Stimulated activated CD8-positive, alpha-beta memory T cell treated with anti-CD3 and anti-CD28 coated beads, Interleukin-12 subunit alpha, Interleukin-12 subunit beta, amount 100 ng/mL, for 4 hours (primary cell): ENCODE results near the gene IFNA6.
A peak's percentile ranks its signal among the peaks of the same experiment; 100 is the strongest.
"Not testable (repeated sequence)": the region's sequence is repeated elsewhere in the genome, so short reads cannot be mapped to it uniquely, and the experiment has no call there.

Source experiments
- DNase-seq: peaks from one replicate; pipeline ENCODE4 v3.0.0-alpha.2; 2020; ENCODE audit warnings: low read depth

IFNA6 gene

DNA sequence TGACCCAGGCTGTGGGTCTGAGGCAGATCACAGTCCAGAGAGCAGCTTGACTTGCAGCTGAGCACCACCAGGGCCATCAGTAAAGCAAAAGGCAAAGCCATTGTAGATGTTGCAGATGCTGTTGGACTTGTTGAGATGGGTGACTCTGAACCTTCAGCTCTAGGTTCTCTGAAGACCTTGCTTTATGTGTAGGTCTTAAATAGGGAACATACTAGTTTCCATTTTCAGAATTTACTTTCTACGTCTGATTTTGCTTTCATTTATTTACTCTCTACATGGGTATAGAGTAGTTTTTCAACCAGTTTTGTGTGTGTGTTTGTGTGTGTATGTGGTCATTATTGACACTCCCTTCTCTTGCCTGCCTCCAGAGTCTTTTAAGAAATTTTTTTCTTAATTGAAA lies at the start of gene IFNA6:
TSS of gene IFNA6 (minus strand) at position 101 of the 400 bp plus-strand sequence. CDS start at position 101, 0 bp downstream.
- no peak for DNase-seq

DNA sequence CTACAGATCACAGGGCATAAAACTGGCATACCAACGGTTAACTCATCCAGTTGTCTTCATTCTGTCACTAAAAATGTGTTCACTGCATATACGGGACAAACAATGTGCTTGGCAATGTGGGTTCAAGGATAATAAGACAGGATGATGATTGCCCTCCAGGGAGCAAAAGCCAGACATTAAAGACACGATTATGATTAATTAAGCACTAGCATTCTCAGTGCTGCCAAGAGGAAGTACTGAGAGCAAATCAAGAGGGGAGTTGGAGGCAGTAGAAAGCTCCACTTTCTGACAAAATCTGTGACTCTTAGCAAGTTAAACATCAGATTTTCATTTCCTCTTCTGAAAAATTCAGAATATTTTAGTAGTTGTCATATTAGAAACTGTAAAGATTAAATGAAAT lies 49.3 kb upstream of the IFNA6 start:
- no peak for DNase-seq

DNA sequence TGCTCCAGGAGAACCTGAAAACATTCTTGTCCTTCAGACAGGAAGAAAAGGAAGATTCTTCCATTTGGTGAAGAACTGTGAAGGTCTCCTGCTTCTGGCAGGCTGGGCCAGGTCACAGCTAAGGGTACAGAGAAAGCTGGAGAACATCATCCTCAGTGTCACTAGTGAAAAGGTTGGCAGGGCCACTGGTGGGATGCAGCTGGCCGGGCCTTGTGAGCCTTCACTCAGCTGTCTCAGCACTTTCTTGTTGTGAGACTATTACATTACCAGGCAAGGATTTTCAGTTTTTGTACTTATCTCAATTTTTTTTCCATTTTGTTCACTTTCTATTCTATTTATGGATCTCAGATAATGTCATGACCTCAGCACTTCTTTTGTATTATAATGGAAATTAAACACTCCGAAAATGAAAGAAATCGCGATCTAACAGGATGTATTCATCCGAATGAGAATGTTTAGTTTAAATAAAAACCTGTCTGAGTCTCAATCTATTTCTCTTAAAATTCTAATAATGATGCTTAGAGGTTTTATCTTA lies 48.3 kb upstream of the IFNA6 start:
- no peak for DNase-seq

DNA sequence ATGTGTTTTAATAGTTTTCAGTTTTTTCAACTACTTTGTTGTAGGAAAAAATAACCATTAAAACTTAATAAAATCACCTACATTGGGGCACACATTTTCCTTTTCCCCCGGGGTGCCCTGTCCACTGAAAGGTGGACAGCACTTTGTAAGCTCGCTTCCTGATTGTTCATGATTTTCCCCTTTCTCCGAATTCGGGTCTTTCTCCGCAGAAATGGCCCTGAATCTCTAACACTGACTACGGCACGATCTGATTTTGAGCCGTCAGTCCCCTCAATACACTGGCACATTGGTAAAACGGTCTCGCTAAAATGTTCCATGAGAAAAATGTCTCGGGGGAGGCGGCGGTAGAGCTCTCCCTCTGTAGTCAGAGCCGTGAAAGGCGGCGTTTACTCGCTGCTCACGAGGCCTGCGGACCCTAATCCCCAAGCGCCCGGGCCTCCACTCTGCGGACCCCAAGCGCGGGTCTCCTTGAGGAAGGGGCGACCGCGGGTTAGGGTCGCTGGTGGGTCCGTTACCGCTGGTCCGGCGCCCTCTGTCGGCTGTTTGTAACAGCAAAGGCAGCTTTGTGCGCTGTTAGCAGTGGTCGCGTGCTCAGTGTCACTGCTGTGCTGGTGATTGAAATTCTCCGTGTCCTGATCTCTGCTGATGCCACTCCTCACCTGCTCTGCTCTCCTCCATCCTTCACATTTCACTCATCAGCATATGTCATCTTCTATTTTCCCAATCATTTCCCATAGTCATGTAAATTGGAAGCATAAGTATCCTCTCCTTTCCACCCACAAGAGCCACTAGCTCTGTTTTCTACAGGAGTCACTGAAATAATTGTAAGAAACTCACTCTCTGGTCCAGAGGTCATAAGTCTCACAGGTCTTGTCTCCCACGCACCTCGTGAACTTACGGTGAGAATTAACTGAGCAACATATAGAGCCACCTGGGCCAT lies 45.4 kb upstream of the IFNA6 start:
- peak; percentile 40 for DNase-seq

DNA sequence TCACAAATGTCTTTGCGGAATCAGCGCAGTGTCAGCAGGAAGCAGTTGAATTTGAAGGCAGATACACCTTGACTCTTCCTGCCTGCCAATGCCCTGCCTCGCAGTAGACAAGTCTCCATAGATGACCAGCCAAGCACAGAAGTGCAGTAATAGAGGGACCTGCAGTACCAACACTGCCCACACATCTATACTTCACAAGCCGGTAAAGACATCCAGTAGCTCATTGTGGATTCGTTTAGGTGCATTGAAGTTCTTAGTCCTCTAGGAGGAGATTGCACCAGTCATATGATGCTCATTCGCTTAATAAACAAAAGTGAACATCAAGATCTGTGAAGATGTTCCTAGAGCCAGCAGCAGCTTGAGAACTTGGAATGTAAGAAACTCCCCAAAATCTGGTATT lies 41.6 kb upstream of the IFNA6 start:
- no peak for DNase-seq

DNA sequence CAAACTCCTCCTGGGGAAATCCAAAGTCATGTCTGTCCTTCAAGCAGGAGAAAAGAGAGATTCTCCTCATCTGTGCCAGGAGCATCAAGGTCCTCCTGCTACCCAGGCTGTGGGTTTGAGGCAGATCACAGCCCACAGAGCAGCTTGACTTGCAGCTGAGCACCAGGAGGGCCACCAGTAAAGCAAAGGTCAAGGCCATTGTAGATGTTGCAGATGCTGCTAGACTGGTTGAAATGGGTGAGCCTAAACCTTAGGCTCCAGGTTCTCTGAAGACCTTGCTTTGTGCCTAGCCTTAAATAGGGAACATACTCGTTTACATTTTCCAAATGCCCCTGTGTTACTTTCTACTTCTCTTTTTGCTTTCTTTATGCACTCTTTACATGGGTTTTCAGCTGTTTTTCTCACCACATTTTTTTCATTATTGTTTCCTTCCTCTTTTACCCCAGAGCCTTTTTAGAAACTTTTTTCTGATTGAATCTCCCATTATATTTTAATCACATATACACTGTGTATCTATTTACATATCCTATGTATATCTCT lies 34.5 kb upstream of the IFNA6 start, which contains the start of gene IFNA2:
TSS of gene IFNA2 (minus strand) at position 268 of the 540 bp plus-strand sequence. CDS start at position 199, 69 bp downstream.
- DNase-seq: no peak

DNA sequence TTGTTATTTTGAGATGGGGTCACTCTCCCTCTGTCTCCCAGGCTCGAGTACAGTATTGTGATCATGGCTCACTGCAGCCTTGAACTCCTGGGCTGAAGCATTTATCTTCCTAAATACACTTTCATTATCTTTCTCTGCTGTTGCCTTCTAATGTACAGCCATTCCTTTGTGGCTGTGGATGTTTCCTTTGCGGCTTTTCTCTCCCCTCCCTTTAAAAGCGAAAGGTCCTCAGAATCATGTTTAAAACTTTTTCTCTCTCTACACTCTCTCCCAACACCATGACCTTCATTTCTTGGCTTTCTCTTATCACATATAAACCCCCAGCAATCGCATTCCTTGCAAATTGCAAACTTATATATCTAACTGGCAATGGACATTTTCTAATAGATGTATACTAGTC lies 32.9 kb upstream of the IFNA6 start:
- DNase-seq: no peak

DNA sequence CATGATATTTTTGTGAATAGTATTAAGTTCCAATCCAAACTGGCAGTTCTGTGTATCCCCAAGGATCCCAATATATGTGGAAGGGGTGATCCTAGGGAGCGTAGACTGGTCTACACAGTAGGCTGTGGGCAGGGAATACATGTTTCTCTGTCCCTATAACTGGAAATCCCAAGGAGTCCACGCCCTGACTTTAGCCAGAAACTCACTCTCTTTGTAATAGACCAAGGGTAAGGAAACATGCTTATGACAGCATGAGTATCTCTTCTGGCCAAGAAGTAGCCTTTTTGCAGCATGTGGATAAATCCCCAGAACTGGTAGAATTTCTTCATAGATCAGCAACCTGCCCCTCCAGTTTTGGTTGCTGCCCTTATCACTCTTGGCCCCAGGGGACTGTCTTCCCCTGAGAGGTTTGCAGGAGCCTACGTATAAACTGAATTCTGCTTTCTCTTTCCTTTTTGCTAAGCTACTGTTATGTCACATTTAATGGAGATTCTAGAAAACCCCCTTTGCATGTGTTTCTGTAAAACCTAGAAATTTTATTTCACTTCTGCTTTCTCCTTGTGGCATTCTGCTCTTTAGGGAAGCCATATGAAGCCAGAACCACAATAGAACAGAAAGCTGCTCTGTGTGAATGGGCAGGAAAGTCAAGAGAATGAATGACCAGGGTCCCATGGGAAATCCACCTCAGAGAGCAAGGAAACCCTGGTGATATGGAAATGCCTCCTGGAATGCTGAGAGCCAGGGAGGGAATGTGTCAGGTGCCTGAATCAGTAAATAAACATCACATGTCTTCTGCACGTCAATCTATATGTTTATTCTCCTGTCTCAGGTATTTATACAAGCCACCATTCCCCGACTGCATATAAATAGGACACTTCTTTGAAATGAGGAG lies 31.0 kb upstream of the IFNA6 start:
- no peak for DNase-seq

DNA sequence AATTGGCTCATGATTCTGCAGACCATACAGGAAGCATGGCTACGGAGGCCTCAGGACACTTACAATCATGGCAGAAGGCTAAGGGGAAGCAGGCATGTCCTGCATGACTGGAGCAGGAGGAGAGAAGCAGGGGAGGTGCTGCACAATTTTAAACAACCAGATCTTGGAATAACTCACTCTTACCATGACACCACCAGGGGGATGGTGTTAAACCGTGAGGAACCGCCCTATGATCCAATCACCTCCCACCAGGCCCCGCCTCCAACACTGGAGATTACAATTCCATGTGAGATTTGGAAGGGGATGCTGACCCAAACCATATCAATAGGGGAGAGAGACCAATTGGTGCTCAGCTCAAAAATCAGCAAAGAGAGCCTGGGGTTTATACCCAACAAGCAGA lies 20.8 kb upstream of the IFNA6 start:
- DNase-seq: not testable (repeated sequence)

DNA sequence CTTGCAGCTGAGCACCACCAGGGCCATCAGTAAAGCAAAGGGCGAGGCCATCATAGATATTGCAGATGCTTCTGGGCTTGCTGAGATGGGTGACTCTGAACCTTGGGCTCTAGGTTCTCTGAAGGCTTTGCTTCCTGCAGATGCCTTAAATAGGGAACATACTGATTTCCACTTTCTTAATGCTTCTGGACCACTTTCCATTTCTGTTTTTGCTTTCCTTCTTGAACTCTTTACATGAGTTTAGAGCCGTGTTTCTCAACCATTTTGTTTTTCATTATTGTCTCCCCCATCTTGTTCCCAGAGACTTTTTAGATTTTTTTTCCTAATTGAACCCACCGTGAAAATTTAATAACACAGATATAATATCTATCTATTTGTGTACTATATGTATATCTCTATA lies 17.3 kb upstream of the IFNA6 start, which contains the start of gene IFNA13:
TSS of gene IFNA13 (minus strand) at position 101 of the 400 bp plus-strand sequence. CDS start at position 54, 47 bp downstream.
- no peak for DNase-seq

DNA sequence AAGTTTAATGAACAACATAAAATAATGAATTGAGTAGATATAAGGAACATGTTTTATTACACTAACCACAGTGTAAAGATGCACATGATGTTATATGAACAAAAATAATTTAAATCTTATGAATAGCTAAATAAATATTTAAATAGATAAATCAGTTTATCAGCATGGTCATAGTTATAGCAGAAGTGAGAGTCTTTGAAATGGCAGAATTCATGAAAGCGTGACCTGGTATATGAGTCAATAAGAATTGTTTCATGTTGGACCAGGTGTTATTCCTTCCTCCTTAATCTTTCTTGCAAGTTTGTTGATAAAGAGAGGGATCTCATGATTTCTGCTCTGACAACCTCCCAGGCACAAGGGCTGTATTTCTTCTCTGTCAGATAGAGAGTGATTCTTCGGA lies 16.5 kb upstream of the IFNA6 start:
- not testable (repeated sequence) for DNase-seq

DNA sequence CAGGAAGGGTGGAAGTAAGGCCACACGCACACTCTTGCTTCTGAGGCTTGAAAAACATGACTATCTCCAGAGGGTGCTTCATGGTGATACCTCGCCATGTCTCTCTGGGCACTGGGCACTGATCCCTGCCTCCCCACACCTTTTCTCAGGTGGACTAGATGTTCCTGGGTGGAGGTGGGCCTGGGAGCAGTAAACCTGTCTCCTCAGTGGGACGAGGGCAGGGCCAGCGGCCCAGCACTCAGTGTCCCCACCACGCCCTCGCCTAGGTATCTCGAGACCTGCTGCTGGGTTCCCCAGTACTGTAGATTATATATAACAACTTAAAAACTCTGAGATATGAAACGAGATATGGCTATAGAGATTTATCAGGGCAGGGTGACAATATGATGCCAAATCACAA lies 11.6 kb upstream of the IFNA6 start:
- DNase-seq: no peak

DNA sequence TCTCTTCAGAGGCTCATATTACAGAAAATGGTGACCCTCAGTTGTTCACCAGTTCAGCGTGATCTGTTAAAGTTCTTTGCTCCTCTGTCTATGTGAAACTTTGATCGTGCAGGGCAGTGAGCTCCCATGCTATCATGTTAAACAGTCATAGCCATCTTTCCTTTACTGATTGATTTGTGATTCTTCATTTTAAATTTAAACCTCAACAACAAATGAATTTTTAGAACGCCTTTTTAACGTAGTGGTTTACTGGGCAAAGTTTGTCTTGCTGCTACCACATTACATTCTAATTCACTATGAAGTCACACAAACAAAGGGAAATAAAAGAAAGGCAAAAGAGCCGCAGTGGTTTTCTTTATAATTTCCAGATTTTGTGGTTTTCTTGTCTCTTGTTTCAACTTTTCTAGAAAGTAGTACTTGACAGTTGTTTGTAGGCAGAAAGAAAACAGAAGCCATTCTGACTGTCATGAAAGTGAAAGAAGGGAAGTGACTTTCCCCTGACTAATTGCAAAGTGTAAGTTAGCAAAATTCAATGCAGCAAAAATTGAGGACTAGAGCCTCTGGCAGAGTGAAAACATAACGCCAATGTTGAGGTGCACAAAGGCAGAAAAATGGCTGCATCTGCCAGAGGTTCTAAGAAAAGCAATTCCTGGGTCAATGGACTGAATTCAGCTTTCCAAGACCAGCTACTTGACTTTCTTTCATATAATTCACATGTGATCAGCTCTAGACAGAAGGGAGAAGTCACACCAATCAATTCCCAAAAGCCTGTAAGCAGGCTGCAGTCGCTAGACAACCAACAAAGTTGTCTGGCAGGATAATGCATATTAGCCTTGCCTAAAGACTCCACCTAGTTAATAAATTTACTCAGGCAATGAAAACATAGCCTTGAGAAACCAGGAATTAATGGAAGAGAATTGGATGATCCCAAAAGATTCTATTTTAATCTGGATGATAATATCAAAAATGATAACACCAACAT lies 7.1 kb upstream of the IFNA6 start:
- DNase-seq: no peak

DNA sequence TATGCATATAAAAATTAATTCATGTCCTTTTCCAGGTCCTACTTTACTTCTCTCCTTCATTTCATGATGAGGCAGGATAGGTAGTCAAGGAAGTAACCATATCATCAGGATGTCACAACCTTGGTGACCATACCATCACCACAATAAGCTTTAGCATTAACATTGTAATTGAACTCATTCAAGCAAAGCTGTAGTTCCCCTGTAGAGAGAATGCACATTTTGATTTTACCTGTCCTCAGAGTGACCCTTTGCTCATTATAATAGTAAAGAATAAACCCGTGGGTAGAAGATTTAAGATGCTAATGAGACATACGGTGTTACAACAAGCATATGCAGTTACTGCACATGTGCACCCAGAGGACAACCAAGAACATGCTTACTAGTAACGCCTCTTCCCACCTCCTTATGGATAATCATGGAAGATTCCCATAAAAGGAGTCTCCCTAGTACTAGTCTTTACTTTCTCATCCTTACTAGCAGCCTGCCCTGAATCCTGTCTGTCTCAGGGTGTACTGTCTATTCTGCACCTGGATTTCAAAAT lies 2.2 kb downstream of the IFNA6 start:
- DNase-seq: no peak

DNA sequence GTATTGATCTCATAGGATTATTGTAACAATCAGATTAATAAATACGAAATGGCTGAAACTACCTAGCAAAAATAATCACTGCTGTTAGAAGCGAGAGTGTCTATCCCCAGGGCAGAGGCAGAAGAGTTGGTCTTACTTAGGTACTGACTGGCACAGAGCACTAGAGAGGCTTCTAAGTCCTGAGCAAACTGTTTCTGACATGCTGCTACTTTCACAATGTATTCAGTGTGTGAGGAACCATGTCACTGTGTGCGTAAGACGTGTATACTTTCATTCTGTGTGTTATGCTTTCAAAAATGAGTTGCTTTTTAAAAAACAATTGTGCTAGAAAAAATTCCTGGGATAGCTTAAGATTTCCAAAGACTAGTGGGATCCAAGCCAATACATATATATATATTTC lies 10.0 kb downstream of the IFNA6 start:
- DNase-seq: no peak

DNA sequence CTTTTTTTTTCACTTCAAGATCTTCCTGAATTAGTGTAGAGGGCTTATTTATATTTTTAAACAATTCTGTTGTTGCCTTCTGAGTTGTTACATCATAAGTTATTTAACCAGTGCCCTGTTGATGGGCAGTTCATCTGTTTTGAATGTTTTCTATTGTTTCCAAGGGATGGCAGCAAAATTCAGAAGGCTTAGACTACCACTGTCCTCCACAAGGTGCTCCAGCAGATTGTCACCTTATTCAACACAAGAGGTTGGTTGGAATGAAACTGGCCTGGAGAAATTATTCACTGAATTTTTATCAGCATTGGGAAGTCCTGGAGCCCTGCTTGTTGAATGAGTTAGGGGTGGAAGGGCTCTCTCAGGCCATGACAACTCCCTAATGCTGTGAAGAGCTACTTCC lies 14.2 kb downstream of the IFNA6 start:
- DNase-seq: no peak

DNA sequence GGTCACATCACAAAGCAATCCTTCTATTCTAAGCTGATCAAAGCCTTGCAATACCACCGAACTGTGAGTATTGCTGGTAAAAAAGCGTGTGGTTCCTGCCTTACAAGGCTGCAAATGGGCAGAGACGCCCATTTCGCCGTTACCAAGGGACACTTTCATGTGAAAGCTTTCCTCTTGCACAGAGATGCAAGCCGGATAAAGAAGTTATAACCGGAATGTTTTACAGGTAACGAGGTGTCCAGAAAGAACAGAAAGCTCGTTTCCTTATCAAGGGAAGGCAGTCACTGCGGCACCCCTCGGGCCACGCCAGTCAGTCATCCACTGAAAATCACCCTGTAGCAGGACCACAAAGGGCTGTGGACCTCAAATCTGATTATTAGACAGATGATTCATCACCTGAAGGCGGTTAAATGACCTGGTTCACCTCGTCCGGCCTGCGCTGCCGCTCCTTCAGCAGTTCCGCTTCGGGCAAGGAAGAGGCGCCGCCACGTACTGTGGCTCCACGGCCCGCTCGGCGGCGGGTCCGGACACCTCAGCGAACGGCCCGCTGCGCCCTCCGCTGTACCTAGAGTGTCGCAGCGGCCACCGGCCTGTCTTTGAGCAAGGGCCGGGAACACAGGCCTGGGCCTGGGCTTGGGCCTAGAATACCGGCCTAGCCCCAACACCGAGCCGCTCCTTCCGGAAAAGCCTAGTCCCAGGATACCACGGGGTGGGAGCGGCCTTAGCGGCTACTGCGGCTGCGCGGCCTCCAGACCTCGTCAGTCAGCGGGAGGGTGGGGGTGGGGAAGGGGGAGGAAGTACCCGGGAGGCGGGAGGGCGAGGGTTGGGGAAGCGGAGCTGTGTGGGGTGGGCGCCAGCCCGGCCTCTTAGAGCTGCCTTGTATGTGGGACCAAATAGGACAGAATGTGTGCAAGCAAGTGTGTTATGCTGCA lies 15.7 kb downstream of the IFNA6 start, which contains the start of gene KLHL9:
TSS of gene KLHL9 (minus strand) at position 704 of the 932 bp plus-strand sequence. CDS start at position 159, 545 bp downstream.
- peak; percentile 78 for DNase-seq

DNA sequence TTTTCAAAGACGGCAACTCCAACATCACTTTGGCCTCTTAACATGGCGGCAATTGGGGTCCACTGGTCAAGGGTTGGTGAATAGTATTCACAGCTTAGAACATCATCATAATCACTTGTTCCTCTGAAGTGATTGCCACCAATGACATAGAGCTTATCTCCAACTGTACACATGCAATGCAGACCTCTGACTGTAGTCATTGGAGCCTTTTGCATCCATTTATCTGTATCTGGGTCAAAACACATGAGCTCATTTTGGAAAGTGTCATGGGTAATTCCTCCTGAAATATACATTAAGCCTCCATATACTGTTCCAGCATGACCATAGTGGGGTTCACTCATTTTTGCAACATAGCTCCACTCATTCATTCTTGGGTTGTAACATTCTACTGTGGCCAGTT lies 17.5 kb downstream of the IFNA6 start:
- DNase-seq: no peak
